GM21786 (cell line): ENCODE measurements around the gene ADAM10.

Experiments used
- ATAC-seq: cut with Tn5 transposase; IDR thresholded peaks from one replicate; pipeline ENCODE4 v1.9.1; 2021; ENCODE audit not compliant: unreplicated experiment

ADAM10 gene

DNA sequence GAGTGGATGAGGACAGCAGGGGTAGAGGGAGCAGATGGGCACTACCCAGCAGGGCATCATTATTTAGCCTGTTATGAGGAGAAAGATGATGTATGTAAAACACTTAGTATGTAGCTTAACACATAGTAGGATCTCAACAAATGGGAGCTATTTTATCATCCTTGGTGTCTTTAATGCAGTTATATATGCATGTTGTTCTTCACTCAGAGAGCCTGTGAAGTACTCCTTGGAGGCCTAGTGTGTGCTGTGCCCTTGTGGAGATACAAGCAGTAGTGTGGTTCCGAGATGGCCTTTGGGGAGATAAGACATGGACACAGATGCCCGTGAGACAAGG lies 193.5 kb downstream of the ADAM10 start:
- no peak for ATAC-seq

- no peak for ATAC-seq
Measured at GRCh38 chr15:58555162-58556027, 194.1 kb downstream of the ADAM10 start.

GRCh38 chr15:58554758-58555157 lies 194.7 kb downstream of the ADAM10 start:
- ATAC-seq: no peak

- ATAC-seq: no peak
Measured at GRCh38 chr15:58553365-58553918, 196.1 kb downstream of the ADAM10 start.

DNA sequence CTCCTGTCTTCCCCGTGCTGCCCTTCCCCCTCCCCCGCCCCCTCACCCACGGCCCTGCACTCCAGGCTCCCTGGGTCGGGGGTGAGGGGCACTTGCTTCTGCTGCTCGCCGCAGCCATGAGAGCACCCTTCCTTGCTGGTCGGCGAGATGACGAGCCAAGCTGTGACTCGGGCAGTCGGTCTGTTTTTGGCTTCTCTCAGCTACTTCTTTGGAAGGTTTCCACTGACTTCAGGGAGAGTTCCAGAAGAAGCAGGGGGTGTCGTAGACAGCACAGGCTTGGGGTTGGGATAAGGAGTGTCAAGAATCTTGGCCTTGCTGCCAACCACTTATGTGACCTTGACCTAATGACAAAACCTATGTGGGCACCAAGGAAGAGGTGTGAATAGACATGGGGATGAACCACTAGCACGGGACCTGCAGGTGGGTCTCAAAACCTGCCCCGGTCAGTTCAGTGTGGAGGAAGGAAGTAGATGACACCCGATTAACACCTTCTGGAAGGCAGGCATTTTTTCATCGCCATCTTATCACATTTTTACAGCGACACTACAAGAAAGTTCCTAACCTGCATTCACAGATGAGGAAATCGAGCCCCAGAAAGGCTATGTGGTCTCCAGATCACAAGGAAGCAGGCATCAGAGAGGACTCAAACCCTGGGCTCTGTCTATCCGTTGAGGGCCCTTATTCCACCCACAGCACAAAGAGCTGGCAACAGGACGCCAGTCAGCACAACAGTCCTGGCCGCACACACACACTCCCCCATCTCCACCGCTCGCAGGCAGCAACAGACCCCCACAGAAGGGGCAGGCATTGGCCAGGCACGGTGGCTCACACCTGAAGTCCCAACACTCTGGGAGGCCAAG lies 196.8 kb downstream of the ADAM10 start:
- ATAC-seq: no peak

- ATAC-seq: no peak
Measured at GRCh38 chr15:58551764-58552504, 197.6 kb downstream of the ADAM10 start.

GRCh38 chr15:58551084-58551763 lies 198.3 kb downstream of the ADAM10 start:
- no peak for ATAC-seq

DNA sequence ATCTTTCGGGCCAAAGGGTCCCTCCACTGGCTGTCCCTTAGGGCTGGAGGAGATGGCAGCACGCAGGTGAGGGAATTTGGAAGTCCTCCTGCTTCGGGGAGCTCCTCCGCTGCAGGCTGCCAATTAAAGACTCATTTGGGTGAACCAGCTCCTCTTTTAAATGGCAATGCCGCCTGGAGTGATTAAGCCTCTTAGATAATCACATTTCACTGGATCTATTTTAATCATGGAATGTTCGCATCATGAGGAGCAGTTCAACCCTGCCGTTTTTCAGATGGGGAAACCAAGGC lies 199.8 kb downstream of the ADAM10 start:
- no peak for ATAC-seq

- ATAC-seq: no peak
Measured at GRCh38 chr15:58549013-58549784, 200.3 kb downstream of the ADAM10 start.

DNA sequence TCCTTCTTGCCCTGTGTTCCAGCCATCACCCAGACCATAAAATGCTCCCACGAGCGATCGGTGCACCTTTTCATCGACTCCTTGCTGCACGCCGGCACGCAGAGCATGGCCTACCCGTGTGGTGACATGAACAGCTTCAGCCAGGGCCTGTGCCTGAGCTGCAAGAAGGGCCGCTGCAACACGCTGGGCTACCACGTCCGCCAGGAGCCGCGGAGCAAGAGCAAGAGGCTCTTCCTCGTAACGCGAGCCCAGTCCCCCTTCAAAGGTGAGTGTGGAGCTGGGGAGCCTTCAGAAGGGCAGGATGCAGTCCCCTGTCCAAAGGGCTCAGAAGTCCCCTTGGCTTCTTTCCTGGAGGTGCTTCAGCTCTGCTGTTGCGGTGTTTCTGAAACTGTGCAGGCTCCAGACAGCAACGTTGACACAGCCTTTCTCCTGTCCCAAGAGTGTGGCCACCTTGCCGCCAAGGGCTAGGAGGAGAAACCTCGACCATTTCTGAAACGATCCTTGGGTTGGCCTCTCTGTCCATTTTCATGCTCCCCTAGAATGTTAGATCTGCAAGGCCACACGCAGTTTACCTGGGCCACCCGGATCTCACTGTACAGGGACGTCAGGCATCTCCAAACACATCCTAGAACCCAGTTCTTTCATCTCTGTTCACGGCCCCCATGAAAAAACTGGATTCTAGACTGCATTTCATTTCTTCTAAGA lies 201.0 kb downstream of the ADAM10 start:
- no peak for ATAC-seq

GRCh38 chr15:58547628-58548307 lies 201.7 kb downstream of the ADAM10 start:
- ATAC-seq: no peak

GRCh38 chr15:58546635-58547627 lies 202.6 kb downstream of the ADAM10 start:
- no peak for ATAC-seq

DNA sequence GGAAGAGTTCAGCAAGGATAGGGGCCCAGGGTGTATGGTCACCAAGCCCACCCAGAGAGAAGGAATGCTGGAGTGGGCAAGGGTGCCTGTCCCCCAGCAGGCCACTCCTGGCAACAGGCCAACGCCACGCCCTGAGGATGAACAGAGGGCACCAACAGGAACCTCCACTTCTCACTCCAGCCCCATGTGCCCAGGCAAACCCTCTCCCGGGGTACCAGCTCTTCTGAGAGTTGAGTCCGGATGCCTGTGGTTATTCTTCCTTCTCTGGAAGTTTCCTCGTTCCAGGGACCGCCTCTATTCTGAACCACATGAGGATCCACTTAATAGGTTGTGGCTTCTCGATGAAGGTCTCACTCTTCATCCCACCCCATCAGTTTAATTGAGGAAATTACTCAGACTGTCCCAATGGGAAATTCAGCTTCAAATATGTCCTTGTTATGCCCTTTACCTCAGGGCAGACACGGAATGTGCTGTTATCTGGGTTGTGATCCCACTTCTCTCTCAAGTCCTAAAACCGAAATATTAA lies 203.4 kb downstream of the ADAM10 start:
- no peak for ATAC-seq

DNA sequence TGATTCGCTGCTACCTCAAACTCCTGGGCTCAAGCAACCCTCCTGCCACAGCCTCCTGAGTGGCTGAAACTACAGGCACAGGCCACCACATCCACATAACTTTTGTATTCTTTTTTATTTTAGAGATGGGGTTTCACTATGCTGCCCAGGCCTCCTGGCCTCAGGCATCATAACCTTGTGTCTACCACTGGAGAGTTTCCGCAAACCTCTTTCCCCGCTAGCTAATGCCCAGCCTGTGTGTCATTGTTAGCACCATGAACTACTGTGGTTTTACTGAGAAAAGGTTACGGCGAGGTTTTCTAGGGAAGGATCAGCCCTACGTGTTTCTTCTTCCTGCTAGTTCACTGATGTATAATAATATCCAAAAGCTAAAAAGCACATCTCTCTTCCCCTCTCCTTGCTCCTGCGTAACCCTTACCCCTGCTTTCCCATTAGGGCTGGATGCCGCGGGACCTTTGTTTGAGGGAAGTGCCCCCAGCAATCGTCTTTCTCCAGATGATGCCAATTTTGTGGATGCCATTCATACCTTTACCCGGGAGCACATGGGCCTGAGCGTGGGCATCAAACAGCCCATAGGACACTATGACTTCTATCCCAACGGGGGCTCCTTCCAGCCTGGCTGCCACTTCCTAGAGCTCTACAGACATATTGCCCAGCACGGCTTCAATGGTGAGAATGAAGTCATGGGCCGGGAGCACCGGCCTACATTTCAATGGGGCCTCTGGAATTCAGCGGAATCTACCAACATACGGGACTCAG lies 204.0 kb downstream of the ADAM10 start:
- no peak for ATAC-seq

DNA sequence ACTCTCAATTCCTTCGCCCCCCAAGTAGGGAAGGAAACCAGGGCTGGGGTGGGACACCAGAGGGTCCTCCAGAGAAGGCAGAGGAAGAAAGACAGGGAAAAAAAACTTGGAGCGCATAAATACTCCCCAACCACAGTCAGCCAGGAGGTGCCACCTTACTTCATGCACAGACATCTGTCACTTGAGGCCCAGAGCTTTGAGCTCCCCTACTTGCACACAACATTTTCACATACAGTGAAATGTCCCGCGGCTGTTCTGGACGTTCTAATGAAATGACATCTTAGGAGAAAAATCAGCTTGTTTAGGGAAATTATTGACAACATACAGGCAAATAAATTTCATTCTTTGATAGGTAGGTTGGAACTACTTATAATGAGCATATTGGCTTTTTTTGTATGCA lies 204.8 kb downstream of the ADAM10 start:
- ATAC-seq: no peak

DNA sequence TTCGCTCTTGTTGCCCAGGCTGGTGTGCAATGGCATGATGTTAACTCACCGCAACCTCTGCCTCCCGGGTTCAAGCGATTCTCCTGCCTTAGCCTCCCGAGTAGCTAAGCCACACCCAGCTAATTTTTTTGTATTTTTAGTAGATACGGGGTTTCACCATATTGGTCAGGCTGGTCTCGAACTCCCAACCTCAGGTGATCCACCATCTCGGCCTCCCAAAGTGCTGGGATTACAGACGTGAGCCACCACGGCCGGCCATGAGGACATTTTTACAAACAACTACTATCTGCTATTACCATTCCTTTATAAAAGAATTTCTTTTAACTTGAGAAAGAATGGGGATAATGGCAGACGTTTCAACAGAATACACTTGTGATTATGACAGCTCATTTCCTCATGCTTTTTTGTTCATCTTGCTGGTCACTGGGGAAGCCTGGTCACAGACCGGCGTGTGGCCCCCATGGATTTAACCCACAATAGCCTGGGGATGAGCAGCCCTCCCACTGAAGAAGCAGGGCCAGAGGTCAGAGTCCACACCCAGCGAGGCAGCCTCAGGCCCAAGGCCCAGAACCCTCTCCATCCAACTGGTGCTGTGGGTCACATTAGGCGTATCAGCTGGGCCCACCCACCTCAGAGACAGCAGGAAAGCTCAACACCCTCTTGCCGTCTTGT lies 205.7 kb downstream of the ADAM10 start:
- ATAC-seq: no peak
